ENCODE data around the gene INPP5D. TPM values are rescaled to one million over a fixed set of nuclear protein-coding genes. Genes with fewer than 3 reads are reported as not detected.

INPP5D gene
- total and polyA plus RNA-seq, 2 of the 13 experiments (the other 11 are each of a cell fraction or from before 2014, with no cell fraction given): 16.7 to 18.0 TPM

GRCh38 chr2:233093166-233093448, 33.0 kb downstream of the INPP5D start:
- ATAC-seq (no peak), FAIRE-seq (no peak), DNase-seq (ENCODE audit: low spot score) (no peak)
- Histone ChIP-seq H3K36me3 (replicated peaks in 1 of 2; ENCODE audit: control insufficient read depth in 1 of 2, insufficient read depth in 2 of 2, low read length in 2 of 2) (peaks cover under 1 to 12% of the 10 kb centered on the region in 2 experiments; a peak in 1 of 5 replicates), H2AFZ (ENCODE audit: low read length) (no peak overlapping the region), H3K27me3 (ENCODE audit: control insufficient read depth in 1 of 2, insufficient read depth in 2 of 2, low read length in 2 of 2) (no peaks in the 10 kb centered on the region), H3K27ac (ENCODE audit: extremely low read length, insufficient read depth, low read length) (no peak overlapping the region), H3K9me3 (ENCODE audit: low read length) (no peaks in the 10 kb centered on the region), H3K9ac (ENCODE audit: insufficient read depth, low read depth, low read length) (no peak overlapping the region), H3K79me2 (ENCODE audit: insufficient read depth, low read length) (no peaks in the 10 kb centered on the region), H3K4me3 (replicated peaks in 1 of 3; ENCODE audit: insufficient read depth in 1 of 3, low read depth in 2 of 3, low read length in 3 of 3) (no peak overlapping the region), H3K4me1 (ENCODE audit: insufficient read depth, low read length) (no peaks in the 10 kb centered on the region), H3K4me2 (ENCODE audit: low read depth, low read length) (no peak overlapping the region), H4K20me1 (ENCODE audit: insufficient read depth, low read length) (no peaks in the 10 kb centered on the region)
- ChIA-PET POLR2A (interaction anchor here (1.1 kb wide), 1 partner anchor 33 kb away, joined by 3 read pairs; the partner anchor contains the start of gene INPP5D), CTCF (ENCODE audit: low intra/inter-chr PET ratio, low total read pairs) (no interaction called here)
- TF ChIP-seq, protein P1, sequence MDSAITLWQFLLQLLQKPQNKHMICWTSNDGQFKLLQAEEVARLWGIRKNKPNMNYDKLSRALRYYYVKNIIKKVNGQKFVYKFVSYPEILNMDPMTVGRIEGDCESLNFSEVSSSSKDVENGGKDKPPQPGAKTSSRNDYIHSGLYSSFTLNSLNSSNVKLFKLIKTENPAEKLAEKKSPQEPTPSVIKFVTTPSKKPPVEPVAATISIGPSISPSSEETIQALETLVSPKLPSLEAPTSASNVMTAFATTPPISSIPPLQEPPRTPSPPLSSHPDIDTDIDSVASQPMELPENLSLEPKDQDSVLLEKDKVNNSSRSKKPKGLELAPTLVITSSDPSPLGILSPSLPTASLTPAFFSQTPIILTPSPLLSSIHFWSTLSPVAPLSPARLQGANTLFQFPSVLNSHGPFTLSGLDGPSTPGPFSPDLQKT (CRISPR knock-in tag; IDR thresholded peaks at IDR 0.05; ENCODE audit: borderline replicate concordance): no peak
- TF ChIP-seq MBNL3 (CRISPR knock-in tag; conservative IDR thresholded peaks at IDR 0.05): no peak
- TF ChIP-seq KDM6A (CRISPR knock-in tag; IDR thresholded peaks at IDR 0.05; ENCODE audit: low read depth): no peak
- intact Hi-C loops (cut with micrococcal nuclease; ENCODE audit: unreplicated experiment): no loop called here
- 100% methylated on average over 1 of the region's 1 CpG for WGBS (ENCODE audit: low lambda C conversion rate)
- no TSS peak for BruUV-seq (replicated peaks)
- in situ Hi-C loops (cut with HindIII; ENCODE audit: extremely low pct_ligation_motif_present, low pct_unique_long_range_greater_than_20kb): no loop called here

GRCh38 chr2:233093721-233094120, 33.6 kb downstream of the INPP5D start:
- Histone ChIP-seq H4K20me1 (ENCODE audit: insufficient read depth, low read length) (no peaks in the 10 kb centered on the region), H3K9ac (ENCODE audit: insufficient read depth, low read depth, low read length) (no peak overlapping the region), H3K4me1 (ENCODE audit: insufficient read depth, low read length) (no peaks in the 10 kb centered on the region), H3K79me2 (ENCODE audit: insufficient read depth, low read length) (no peaks in the 10 kb centered on the region), H3K4me2 (ENCODE audit: low read depth, low read length) (no peak overlapping the region), H3K27ac (ENCODE audit: extremely low read length, insufficient read depth, low read length) (no peak overlapping the region), H3K27me3 (ENCODE audit: control insufficient read depth in 1 of 2, insufficient read depth in 2 of 2, low read length in 2 of 2) (no peaks in the 10 kb centered on the region), H3K4me3 (replicated peaks in 1 of 3; ENCODE audit: insufficient read depth in 1 of 3, low read depth in 2 of 3, low read length in 3 of 3) (no peak overlapping the region), H2AFZ (ENCODE audit: low read length) (no peak overlapping the region), H3K9me3 (ENCODE audit: low read length) (no peaks in the 10 kb centered on the region), H3K36me3 (replicated peaks in 1 of 2; ENCODE audit: control insufficient read depth in 1 of 2, insufficient read depth in 2 of 2, low read length in 2 of 2) (peaks cover 0 to 10% of the 10 kb centered on the region in 2 experiments; a peak in 2 of 5 replicates)
- intact Hi-C loops (cut with micrococcal nuclease; ENCODE audit: unreplicated experiment) (no loop called here), in situ Hi-C loops (cut with HindIII; ENCODE audit: extremely low pct_ligation_motif_present, low pct_unique_long_range_greater_than_20kb) (no loop called here)
- ChIA-PET CTCF (ENCODE audit: low intra/inter-chr PET ratio, low total read pairs) (no interaction called here), POLR2A (interaction anchor here (0.7 to 1.1 kb wide), 2 partner anchors 32 to 34 kb away, joined by 3 read pairs; partner anchors contain the start of gene INPP5D)
- WGBS (ENCODE audit: low lambda C conversion rate): 86% methylated on average over 4 of the region's 4 CpGs
- no TSS peak for BruUV-seq (replicated peaks)
- no peak for ATAC-seq
- no peak for DNase-seq (ENCODE audit: low spot score)
- FAIRE-seq: no peak
- no peak for TF ChIP-seq IRX3 (CRISPR knock-in tag; IDR thresholded peaks at IDR 0.05; ENCODE audit: borderline replicate concordance, low read depth)
- no peak for TF ChIP-seq ZNF10 (CRISPR knock-in tag; IDR thresholded peaks at IDR 0.05; ENCODE audit: borderline replicate concordance, low read depth)
- no peak for TF ChIP-seq TMF1 (CRISPR knock-in tag; IDR thresholded peaks at IDR 0.05; ENCODE audit: low read depth)
- no peak for TF ChIP-seq ZNF660 (CRISPR knock-in tag; IDR thresholded peaks at IDR 0.05; ENCODE audit: borderline replicate concordance, low read depth)
- TF ChIP-seq BRD4 (CRISPR knock-in tag; IDR thresholded peaks at IDR 0.05): no peak
- TF ChIP-seq CBFB (CRISPR knock-in tag; IDR thresholded peaks at IDR 0.05): no peak
- TF ChIP-seq, protein P1 (CRISPR knock-in tag; IDR thresholded peaks at IDR 0.05; ENCODE audit: borderline replicate concordance): no peak
- TF ChIP-seq HES4 (CRISPR knock-in tag; IDR thresholded peaks at IDR 0.05; ENCODE audit: borderline replicate concordance): no peak
- TF ChIP-seq ZNF83 (CRISPR knock-in tag; IDR thresholded peaks at IDR 0.05; ENCODE audit: borderline replicate concordance): no peak
- TF ChIP-seq CCDC6 (CRISPR knock-in tag; IDR thresholded peaks at IDR 0.05): no peak
- no peak for TF ChIP-seq NKX3-1 (CRISPR knock-in tag; IDR thresholded peaks at IDR 0.05)
- no peak for TF ChIP-seq ZFY (CRISPR knock-in tag; IDR thresholded peaks at IDR 0.05)
